Glutamatergic neuron (in vitro differentiated cells): ENCODE measurements around the gene ZNF23. TPM values are rescaled to one million over a fixed set of nuclear protein-coding genes. Genes with fewer than 3 reads are reported as not detected.

Source experiments
- DNase-seq: peaks from one replicate; pipeline ENCODE4 v3.0.0; 2022
- H3K27ac Mint-ChIP-seq: one replicate; pipeline ENCODE4 v1.8.0; 2020; ENCODE audit warnings: mild to moderate bottlenecking, mixed read lengths, inconsistent platforms; ENCODE audit not compliant: unreplicated experiment
- H3K27me3 Mint-ChIP-seq: one replicate; pipeline ENCODE4 v1.8.0; 2020; ENCODE audit warnings: mild to moderate bottlenecking, moderate library complexity, mixed read lengths, inconsistent platforms; ENCODE audit not compliant: unreplicated experiment
- H3K36me3 Mint-ChIP-seq: one replicate; pipeline ENCODE4 v1.8.0; 2020; ENCODE audit warnings: mild to moderate bottlenecking, mixed read lengths, inconsistent platforms; ENCODE audit not compliant: unreplicated experiment
- H3K4me1 Mint-ChIP-seq: one replicate; pipeline ENCODE4 v1.8.0; 2020; ENCODE audit warnings: mild to moderate bottlenecking, low read depth, mixed read lengths, inconsistent platforms; ENCODE audit not compliant: unreplicated experiment
- H3K4me3 Mint-ChIP-seq: one replicate; pipeline ENCODE4 v1.8.0; 2020; ENCODE audit warnings: mild to moderate bottlenecking, mixed read lengths, inconsistent platforms; ENCODE audit not compliant: unreplicated experiment
- H3K9me3 Mint-ChIP-seq: one replicate; pipeline ENCODE4 v1.8.0; 2020; ENCODE audit warnings: mild to moderate bottlenecking, moderate library complexity, mixed read lengths, inconsistent platforms; ENCODE audit not compliant: unreplicated experiment
- CTCF ChIP-seq: fragments of 200-600 bp; sonication (generic); IDR thresholded peaks from one replicate; pipeline ENCODE4 v1.5.0; 2021; ENCODE audit not compliant: partially characterized antibody, unreplicated experiment
- total RNA-seq: library from RNA; stranded (reverse); fragmentation: NEBNext Ultra II Directional; extraction: Animal tissue kit (Norgen Biotek cat#: 25700); gene quantifications from one replicate; pipeline ENCODE4 v1.2.1, GENCODE V29; 2021; ENCODE audit not compliant: unreplicated experiment

ZNF23 gene
- total RNA-seq, 1 donor from 2014 or later, result 17.3 TPM

DNA sequence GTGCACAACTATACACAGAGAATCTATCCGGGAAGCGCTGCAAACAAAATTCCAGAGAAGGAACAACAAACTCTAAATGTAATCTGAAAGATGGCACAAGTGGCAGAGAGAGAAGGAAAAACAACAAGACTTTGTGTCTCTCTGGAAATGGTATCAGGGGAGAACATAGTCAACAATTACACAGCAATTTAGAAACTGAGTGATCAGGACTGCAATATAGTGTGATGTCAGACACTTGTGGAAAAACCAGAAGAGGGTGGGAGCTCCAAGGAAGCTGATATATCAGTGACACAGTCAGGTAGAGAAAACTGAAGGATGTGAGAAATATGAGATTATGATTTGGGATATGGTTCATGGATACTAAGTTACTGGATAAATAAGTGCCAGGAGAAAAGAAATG lies 18.9 kb upstream of the ZNF23 start:
- Mint-ChIP-seq H3K36me3 (peaks cover 8% of the 10 kb centered on the region), H3K27me3 (peaks cover 1% of the 10 kb centered on the region), H3K4me1 (peaks cover 4% of the 10 kb centered on the region), H3K4me3 (no peak overlapping the region), H3K9me3 (peaks cover 2% of the 10 kb centered on the region), H3K27ac (no peak overlapping the region)
- no peak for TF ChIP-seq CTCF
- no peak for DNase-seq

GRCh38 chr16:71479420-71479819 lies 17.4 kb upstream of the ZNF23 start:
- no peak overlapping the region for H3K27ac Mint-ChIP-seq
- peaks cover 2% of the 10 kb centered on the region for H3K9me3 Mint-ChIP-seq
- DNase-seq, result no peak
- TF ChIP-seq CTCF, result peak; percentile 41
- peaks cover 1% of the 10 kb centered on the region for H3K27me3 Mint-ChIP-seq
- peaks cover 8% of the 10 kb centered on the region for H3K36me3 Mint-ChIP-seq
- peaks cover 4% of the 10 kb centered on the region for H3K4me1 Mint-ChIP-seq
- no peak overlapping the region for H3K4me3 Mint-ChIP-seq

- Mint-ChIP-seq H3K27ac (no peak overlapping the region), H3K4me1 (no peaks in the 10 kb centered on the region), H3K9me3 (no peaks in the 10 kb centered on the region), H3K27me3 (peaks cover 1% of the 10 kb centered on the region), H3K36me3 (peaks cover 8% of the 10 kb centered on the region), H3K4me3 (no peak overlapping the region)
- no peak for TF ChIP-seq CTCF
- DNase-seq, result no peak
Measured at GRCh38 chr16:71476457-71477124, 14.5 kb upstream of the ZNF23 start.

DNA sequence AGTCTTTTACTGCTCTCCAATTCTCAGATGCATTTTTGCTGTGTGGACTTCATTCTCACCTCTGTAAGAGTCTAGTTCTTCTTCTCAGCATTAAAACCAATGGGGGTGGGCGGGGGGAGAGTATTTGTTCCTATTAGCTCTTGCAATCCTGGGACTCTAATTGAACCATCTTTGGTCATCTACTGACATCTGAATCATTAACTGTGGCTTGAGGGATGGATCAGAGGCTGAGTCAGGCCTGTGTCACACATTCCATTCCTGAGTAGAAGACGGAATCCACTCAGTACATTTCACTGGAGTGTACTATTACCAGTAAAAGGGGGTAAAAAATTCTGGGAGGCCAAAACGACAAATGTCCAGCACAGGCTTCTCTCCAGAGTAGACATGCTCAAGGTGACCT lies 12.8 kb upstream of the ZNF23 start:
- no peak for TF ChIP-seq CTCF
- DNase-seq, result no peak
- Mint-ChIP-seq H3K27me3 (peaks cover 4% of the 10 kb centered on the region), H3K4me3 (no peak overlapping the region), H3K4me1 (no peaks in the 10 kb centered on the region), H3K9me3 (no peaks in the 10 kb centered on the region), H3K27ac (no peak overlapping the region), H3K36me3 (peaks cover 8% of the 10 kb centered on the region)

- H3K4me3 Mint-ChIP-seq, result no peak overlapping the region
Measured at GRCh38 chr16:71473891-71474290, 11.8 kb upstream of the ZNF23 start.

More at GRCh38 chr16:71473891-71474290, 11.8 kb upstream of the ZNF23 start:
- H3K9me3 Mint-ChIP-seq, result no peaks in the 10 kb centered on the region
- H3K27ac Mint-ChIP-seq, result no peak overlapping the region
- no peak for TF ChIP-seq CTCF
- H3K36me3 Mint-ChIP-seq, result peaks cover 8% of the 10 kb centered on the region
- no peaks in the 10 kb centered on the region for H3K4me1 Mint-ChIP-seq
- peaks cover 2% of the 10 kb centered on the region for H3K27me3 Mint-ChIP-seq
- no peak for DNase-seq
